GM12874 (cell line): ENCODE data around the gene UCHL1.

ENCODE experiments used
- TF ChIP-seq, protein P1 (sequence below): IDR thresholded peaks from 2 replicates; pipeline ENCODE4 v1.5.1; 2011; ENCODE audit warnings: low read depth, mild to moderate bottlenecking, control low read depth, low read length, moderate library complexity; ENCODE audit not compliant: insufficient read depth

The UCHL1 gene

DNA sequence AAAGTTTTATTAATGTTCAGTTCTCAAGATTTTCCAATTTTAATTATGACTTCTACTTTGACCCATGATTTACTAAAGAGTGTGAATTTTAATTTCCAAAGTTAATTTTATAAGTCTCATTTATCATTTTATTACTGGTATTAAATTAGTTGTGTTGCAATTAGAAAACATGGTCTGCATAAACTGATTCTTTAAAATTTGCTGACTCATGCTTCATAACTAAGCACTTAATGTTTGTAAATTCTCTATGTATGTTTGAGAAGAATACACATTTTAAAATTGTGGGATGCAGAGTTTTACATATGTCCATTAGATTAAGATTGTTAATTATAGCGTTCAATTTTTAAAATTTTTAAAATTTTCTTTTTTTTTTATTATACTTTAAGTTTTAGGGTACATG lies 20.2 kb upstream of the UCHL1 start:
- TF ChIP-seq, protein P1, sequence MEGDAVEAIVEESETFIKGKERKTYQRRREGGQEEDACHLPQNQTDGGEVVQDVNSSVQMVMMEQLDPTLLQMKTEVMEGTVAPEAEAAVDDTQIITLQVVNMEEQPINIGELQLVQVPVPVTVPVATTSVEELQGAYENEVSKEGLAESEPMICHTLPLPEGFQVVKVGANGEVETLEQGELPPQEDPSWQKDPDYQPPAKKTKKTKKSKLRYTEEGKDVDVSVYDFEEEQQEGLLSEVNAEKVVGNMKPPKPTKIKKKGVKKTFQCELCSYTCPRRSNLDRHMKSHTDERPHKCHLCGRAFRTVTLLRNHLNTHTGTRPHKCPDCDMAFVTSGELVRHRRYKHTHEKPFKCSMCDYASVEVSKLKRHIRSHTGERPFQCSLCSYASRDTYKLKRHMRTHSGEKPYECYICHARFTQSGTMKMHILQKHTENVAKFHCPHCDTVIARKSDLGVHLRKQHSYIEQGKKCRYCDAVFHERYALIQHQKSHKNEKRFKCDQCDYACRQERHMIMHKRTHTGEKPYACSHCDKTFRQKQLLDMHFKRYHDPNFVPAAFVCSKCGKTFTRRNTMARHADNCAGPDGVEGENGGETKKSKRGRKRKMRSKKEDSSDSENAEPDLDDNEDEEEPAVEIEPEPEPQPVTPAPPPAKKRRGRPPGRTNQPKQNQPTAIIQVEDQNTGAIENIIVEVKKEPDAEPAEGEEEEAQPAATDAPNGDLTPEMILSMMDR, result no peak

- TF ChIP-seq, protein P1, result no peak
Measured at GRCh38 chr4:41241919-41242318, 14.8 kb upstream of the UCHL1 start.

DNA sequence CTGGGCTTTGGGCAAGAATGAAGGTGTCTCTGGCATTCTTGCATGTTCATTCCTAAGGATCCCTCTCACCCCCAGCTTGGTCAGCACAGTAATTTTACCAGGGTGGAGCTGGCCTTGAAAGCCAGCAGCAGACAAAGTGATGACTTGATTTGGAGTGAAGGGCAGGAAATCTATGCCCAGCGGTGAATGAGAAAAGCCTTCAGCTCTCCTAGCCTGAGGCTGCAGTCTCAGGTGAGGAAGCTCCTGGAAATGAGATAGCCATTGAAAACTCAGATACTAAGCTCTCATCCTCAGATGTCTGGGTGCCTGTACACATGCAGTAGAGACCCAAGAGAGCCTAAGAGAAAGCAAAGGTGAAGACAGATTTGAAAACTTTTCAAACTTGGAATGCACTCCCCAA lies 10.7 kb upstream of the UCHL1 start:
- TF ChIP-seq, protein P1, result no peak

DNA sequence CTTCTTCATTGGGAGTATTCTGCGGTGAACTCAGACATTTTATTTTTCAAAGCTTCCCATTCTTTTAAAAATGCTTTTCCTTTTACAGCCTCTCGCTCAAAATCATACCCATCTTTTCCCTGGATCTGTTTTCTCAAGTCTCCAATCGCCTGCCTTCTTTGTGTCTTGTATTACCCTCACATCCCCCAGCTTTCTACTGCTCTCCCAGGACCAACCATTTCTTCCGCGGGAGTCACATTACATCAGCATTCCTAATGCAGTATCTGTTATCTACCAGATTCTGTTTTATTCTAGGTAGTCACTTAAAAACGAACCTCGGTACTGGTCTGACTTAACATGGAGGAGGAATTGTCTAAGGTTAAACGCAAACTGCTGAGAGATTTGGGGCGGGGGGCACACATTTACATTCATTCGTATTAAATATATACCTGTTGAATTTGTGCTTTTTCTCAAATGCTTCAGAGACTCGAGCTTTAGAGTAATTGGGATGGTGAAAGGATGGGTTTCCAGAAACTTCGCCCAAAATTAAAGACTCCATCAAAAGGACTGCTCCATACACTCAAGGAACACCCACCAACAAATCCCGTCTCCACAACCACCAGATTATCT lies 493 bp upstream of the UCHL1 start:
- TF ChIP-seq, protein P1, result no peak

DNA sequence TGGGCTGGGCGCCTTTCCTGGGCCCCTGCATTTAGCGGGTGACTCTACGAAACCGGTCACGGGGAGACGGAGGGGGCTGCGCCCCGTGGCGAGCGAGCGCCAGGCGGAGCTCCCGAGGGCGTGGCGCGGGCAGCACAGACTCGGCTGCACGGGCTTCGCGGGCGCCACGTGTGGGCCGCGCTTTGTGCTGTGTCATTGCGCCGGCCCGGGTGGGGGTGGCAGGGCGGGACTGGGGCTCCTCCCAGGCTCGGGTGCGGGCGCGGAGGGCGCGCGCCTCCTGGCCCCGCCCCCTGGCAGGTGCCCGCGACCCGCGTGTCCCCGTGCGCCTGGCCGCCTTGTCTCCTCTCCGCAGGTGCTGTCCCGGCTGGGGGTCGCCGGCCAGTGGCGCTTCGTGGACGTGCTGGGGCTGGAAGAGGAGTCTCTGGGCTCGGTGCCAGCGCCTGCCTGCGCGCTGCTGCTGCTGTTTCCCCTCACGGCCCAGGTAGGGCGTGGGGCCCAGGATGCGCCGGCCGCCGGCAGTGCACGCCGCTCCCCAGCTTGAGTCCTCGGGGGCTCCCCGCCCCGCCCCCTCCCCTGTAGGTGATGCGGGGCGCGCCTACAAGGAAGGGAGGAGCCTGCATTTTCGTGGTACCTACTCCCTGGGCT lies 651 bp downstream of the UCHL1 start:
- TF ChIP-seq, protein P1, result no peak

DNA sequence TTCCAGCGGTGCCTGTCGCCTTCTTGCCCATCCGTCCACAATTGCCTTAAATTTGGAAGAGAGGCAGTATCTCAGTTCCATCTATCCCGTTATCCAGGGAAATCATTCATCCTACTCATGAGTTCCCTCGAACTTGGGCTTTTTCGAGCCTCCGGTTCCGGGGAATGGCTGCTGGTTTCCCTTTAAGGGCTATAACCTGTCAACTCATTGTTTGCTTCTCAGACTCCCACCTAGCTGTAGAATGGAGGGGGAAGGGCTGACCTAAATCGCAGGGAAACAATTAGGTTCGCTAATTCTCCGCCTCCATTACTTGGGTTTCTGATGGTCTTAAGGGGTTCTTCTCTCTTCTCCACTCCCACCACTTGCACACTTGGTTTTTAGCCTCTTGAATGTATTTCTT lies 1.2 kb downstream of the UCHL1 start:
- TF ChIP-seq, protein P1, result no peak

DNA sequence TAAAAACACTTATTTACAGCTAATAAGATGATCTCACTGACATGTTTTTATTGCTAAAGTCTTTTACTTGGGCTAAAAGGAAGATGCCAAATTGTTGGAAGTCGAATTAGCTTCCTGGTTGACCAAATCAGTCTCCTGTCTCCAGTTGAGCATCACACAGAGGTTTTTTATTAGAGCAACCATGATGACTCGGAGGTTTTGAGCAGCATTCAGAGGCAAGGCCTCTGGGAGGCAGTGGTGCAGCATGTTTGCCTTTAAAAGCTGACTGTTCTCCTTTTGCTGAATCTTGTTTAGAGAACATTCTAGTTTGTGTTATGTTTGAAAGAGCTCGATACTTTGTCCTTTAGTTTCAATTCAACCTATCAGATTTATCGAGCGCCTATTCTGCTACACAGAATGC lies 2.1 kb downstream of the UCHL1 start:
- TF ChIP-seq, protein P1, result no peak
